ENCODE results near the gene AFAP1. TPM values are rescaled to one million over a fixed set of nuclear protein-coding genes. Genes with fewer than 3 reads are reported as not detected.
A peak's percentile ranks its signal among the peaks of the same experiment; 100 is the strongest.

The AFAP1 gene
- total RNA-seq, 1 experiment from 2014 or later = 23.6 TPM

GRCh38 chr4:7773401-7774180, 166.1 kb downstream of the AFAP1 start (continued):
- TF ChIP-seq FOXP4 (CRISPR knock-in tag; IDR thresholded peaks at IDR 0.05) (no peak), E2F1 (CRISPR knock-in tag; IDR thresholded peaks at IDR 0.05) (no peak)

- H3K4me1 Mint-ChIP-seq = peaks cover 17% of the 10 kb centered on the region
- 0 out of 2 replicates have a peak overlapping the region, but pooled peaks have one; percentile 50 for H3K27ac Mint-ChIP-seq
- H3K4me3 Mint-ChIP-seq = no peak overlapping the region
- no peak for TF ChIP-seq CREB1 (CRISPR knock-in tag; IDR thresholded peaks at IDR 0.05)
- TF ChIP-seq MAX (CRISPR knock-in tag; IDR thresholded peaks at IDR 0.05) = no peak
- no peak for TF ChIP-seq NFE2L1 (CRISPR knock-in tag; IDR thresholded peaks at IDR 0.05)
- TF ChIP-seq OVOL2 (CRISPR knock-in tag; IDR thresholded peaks at IDR 0.05; ENCODE audit: borderline replicate concordance) = no peak
- no peak for TF ChIP-seq SOX15 (CRISPR knock-in tag; IDR thresholded peaks at IDR 0.05)
- TF ChIP-seq ZNF138 (CRISPR knock-in tag; conservative IDR thresholded peaks at IDR 0.05) = no peak
- TF ChIP-seq ZMAT4 (CRISPR knock-in tag; IDR thresholded peaks at IDR 0.05) = no peak
- TF ChIP-seq TEAD1 (CRISPR knock-in tag; IDR thresholded peaks at IDR 0.05) = no peak
- no peak for TF ChIP-seq ZNF263 (CRISPR knock-in tag; IDR thresholded peaks at IDR 0.05; ENCODE audit: low read depth)
- TF ChIP-seq CBFB (CRISPR knock-in tag; IDR thresholded peaks at IDR 0.05; ENCODE audit: low read depth) = no peak
- no peak for TF ChIP-seq USF1 (CRISPR knock-in tag; IDR thresholded peaks at IDR 0.05)
- no peaks in the 10 kb centered on the region for H3K27me3 Mint-ChIP-seq (ENCODE audit: low read depth)
- DNase-seq (ENCODE audit: low spot score) (peak; percentile 28), ATAC-seq (peak; percentile 40; the same call in 1 of the 2 replicates)
- peaks cover 28% of the 10 kb centered on the region for H3K36me3 Mint-ChIP-seq
- ChIA-PET POLR2A (no interaction called here), CTCF (interaction anchor here (0.6 to 1.9 kb wide), 5 partner anchors 11 to 760 kb away, joined by 3 to 18 read pairs (median 9); no protein-coding TSS in a partner anchor)
- H3K9me3 Mint-ChIP-seq = no peaks in the 10 kb centered on the region
These were observed 166.8 kb downstream of the AFAP1 start for GRCh38 chr4:7772711-7773385.

GRCh38 chr4:7771541-7772507, 167.8 kb downstream of the AFAP1 start:
- Mint-ChIP-seq H3K36me3 (peaks cover 25% of the 10 kb centered on the region), H3K27me3 (ENCODE audit: low read depth) (no peaks in the 10 kb centered on the region), H3K9me3 (no peaks in the 10 kb centered on the region), H3K4me3 (no peak overlapping the region), H3K27ac (peak overlapping the region; percentile 35), H3K4me1 (peaks cover 17% of the 10 kb centered on the region)
- CTCF ChIA-PET = interaction anchor here (0.6 to 3.5 kb wide), 7 partner anchors 10 to 759 kb away, joined by 3 to 41 read pairs (median 11); no protein-coding TSS in a partner anchor
- POLR2A ChIA-PET = no interaction called here
- ATAC-seq = no peak
- no peak for DNase-seq (ENCODE audit: low spot score)
- TF ChIP-seq CDX4 (CRISPR knock-in tag; IDR thresholded peaks at IDR 0.05; ENCODE audit: borderline replicate concordance) (no peak), TCF7 (CRISPR knock-in tag; IDR thresholded peaks at IDR 0.05; ENCODE audit: low read depth) (no peak), MXD4 (CRISPR knock-in tag; IDR thresholded peaks at IDR 0.05; ENCODE audit: borderline replicate concordance) (no peak), NR1H2 (CRISPR knock-in tag; IDR thresholded peaks at IDR 0.05) (no peak), MYBL2 (CRISPR knock-in tag; IDR thresholded peaks at IDR 0.05) (no peak), ZNF416 (CRISPR knock-in tag; IDR thresholded peaks at IDR 0.05) (no peak), E2F4 (CRISPR knock-in tag; IDR thresholded peaks at IDR 0.05; ENCODE audit: borderline replicate concordance, low read depth) (no peak), USF2 (CRISPR knock-in tag; IDR thresholded peaks at IDR 0.05) (no peak), SMAD3 (CRISPR knock-in tag; IDR thresholded peaks at IDR 0.05; ENCODE audit: borderline replicate concordance) (no peak), NR2C2 (CRISPR knock-in tag; IDR thresholded peaks at IDR 0.05) (no peak)
